GM18870 (cell line): ENCODE results near the gene MPP2.
"Not testable (repeated sequence)": the region's sequence is repeated elsewhere in the genome, so short reads cannot be mapped to it uniquely, and the experiment has no call there.

Experiments
- ATAC-seq: cut with Tn5 transposase; IDR thresholded peaks from one replicate; pipeline ENCODE4 v1.9.1; 2021; ENCODE audit warnings: moderate library complexity; ENCODE audit not compliant: unreplicated experiment

MPP2 gene

GRCh38 chr17:43931062-43931571 is 23.8 kb upstream of the MPP2 start:
- ATAC-seq = no peak

GRCh38 chr17:43928609-43929008 is 21.3 kb upstream of the MPP2 start:
- no peak for ATAC-seq

- not testable (repeated sequence) for ATAC-seq
Measured at GRCh38 chr17:43927929-43928328, 20.6 kb upstream of the MPP2 start.

GRCh38 chr17:43927060-43927864 is 19.9 kb upstream of the MPP2 start:
- no peak for ATAC-seq

- no peak for ATAC-seq
Measured at GRCh38 chr17:43924558-43924957, 17.2 kb upstream of the MPP2 start.

GRCh38 chr17:43920500-43921095 is 13.3 kb upstream of the MPP2 start:
- ATAC-seq = no peak

GRCh38 chr17:43918026-43918389 is 10.7 kb upstream of the MPP2 start:
- ATAC-seq = no peak

- ATAC-seq = no peak
Measured at GRCh38 chr17:43917348-43918025, 10.2 kb upstream of the MPP2 start.

- ATAC-seq = no peak
Measured at GRCh38 chr17:43917016-43917347, 9.6 kb upstream of the MPP2 start.

GRCh38 chr17:43916385-43916784 is 9.0 kb upstream of the MPP2 start:
- ATAC-seq = no peak

GRCh38 chr17:43915559-43915958 is 8.2 kb upstream of the MPP2 start:
- no peak for ATAC-seq

GRCh38 chr17:43914451-43914850 is 7.1 kb upstream of the MPP2 start:
- no peak for ATAC-seq

- ATAC-seq = no peak
Measured at GRCh38 chr17:43913584-43913983, 6.2 kb upstream of the MPP2 start.

- no peak for ATAC-seq
Measured at GRCh38 chr17:43912635-43913304, 5.4 kb upstream of the MPP2 start.

GRCh38 chr17:43911904-43912303 is 4.6 kb upstream of the MPP2 start:
- no peak for ATAC-seq

GRCh38 chr17:43909537-43910231 is 2.3 kb upstream of the MPP2 start:
- no peak for ATAC-seq

- no peak for ATAC-seq
Measured at GRCh38 chr17:43907998-43908721, 824 bp upstream of the MPP2 start.

- no peak for ATAC-seq
Measured at GRCh38 chr17:43906951-43907424, 348 bp downstream of the MPP2 start.

- no peak for ATAC-seq
Measured at GRCh38 chr17:43905985-43906852, 1.1 kb downstream of the MPP2 start.
